GM18508 (cell line): ENCODE results near the gene SUSD3.

Experiments
- ATAC-seq: cut with Tn5 transposase; IDR thresholded peaks from one replicate; pipeline ENCODE4 v1.9.1; 2021; ENCODE audit warnings: moderate number of reproducible peaks; ENCODE audit not compliant: insufficient read depth, unreplicated experiment

SUSD3 gene

GRCh38 chr9:93028448-93029006, 30.0 kb upstream of the SUSD3 start:
- no peak for ATAC-seq

DNA sequence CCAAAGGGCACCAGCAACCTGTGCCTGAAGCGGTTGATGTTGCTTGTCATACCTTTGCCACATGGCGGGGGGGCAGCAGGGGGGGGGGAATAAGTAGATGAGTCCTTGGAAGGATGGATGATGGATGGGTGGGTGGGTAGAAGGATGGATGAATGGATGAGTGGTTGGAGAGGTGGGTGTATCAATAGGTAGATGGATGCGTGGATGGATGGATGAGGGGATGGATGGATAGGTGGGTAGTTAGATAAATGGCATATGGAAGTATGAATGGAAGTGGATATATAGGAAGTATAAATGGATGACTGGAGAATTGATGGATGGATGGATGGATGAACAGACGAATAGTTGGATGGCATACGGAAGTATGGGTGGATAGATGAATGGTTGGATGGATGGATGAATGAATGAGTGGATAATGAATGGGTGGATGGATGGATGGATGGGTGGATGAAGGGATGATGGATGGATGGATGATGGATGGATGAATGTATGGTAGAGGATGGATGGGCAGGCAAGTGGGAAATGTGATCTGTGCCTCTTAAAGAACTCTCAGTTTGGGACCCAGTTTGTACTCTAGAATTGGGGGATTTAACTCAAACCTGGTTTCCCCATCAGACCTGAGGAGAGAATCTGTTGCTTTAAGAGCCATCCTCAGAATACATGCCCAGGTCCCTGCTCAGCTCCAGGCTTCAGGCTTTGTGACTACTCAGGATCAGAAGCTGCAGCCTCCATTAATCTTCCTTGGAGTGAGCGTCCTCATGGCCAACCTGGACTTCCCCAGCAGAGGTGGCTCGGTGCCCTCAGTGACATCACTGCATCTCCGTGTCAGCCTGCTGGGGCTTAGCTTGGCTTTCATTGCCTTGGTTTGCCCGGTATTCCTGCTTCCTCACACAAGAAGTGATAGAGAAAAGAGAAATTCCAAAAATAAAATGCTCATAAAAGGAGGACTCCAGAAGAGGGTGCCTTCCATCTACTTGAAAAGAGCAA, 27.6 kb upstream of the SUSD3 start:
- ATAC-seq = no peak

GRCh38 chr9:93031629-93032430, 26.7 kb upstream of the SUSD3 start:
- no peak for ATAC-seq

- ATAC-seq = no peak
These were observed 26.0 kb upstream of the SUSD3 start for GRCh38 chr9:93032545-93032944.

- ATAC-seq = no peak
These were observed 25.0 kb upstream of the SUSD3 start for GRCh38 chr9:93033531-93033930.

GRCh38 chr9:93035106-93035660, 23.3 kb upstream of the SUSD3 start:
- ATAC-seq = no peak

DNA sequence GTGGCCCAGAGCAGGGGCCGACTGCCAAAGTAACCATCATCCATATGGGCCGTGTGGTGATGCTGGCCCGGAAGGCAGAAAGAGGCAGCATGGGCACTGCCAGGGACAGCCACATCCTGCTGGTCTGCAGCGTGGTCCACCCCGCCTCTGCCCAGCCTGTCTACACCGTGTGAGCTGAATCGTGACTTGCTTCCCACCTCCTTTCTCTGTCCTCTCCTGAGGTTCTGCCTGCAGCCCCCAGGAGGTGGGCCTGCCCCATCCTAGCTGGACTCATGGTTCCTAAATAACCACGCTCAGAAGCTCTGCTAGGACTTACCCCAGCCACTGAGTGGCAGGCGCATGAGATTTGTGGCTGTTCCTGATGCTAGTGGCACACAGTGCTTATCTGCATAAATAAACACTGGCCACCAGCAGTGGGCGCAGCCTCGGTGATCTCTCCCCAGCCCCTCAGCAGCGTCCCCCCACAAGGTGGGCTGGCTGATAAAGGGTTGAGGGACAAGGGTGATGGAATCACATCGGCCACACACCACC, 22.6 kb upstream of the SUSD3 start:
- no peak for ATAC-seq

DNA sequence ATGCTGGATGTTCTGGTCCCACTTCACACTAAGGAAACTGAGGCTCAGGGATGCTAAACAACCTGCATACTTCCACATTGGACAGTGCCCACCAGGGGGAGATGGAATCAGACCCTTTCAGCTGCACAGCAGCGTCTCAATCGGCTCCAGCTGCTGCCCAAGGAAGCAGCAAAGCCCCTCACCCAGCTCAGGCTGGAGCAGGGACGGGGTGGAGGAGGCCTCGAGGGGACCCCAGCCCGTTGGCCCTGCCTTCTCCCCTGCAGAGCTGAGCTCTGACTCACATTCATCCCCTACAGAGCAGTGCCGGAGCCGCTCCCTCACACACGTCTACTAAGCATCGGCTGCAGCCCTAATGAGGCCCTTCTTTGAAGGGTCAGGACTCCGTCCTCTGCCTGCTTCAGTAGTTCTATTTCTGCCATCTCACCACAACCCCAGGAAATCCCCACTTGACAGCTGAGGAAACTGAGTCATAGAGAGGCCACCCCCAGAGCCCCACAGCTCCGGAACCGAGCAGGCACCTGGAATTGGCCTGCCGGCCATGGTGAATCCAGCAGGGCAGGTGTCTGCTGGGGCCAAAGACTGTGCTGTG, 21.5 kb upstream of the SUSD3 start:
- ATAC-seq = no peak

- no peak for ATAC-seq
These were observed 21.0 kb upstream of the SUSD3 start for GRCh38 chr9:93037476-93037971.

GRCh38 chr9:93038918-93039317, 19.6 kb upstream of the SUSD3 start:
- no peak for ATAC-seq

DNA sequence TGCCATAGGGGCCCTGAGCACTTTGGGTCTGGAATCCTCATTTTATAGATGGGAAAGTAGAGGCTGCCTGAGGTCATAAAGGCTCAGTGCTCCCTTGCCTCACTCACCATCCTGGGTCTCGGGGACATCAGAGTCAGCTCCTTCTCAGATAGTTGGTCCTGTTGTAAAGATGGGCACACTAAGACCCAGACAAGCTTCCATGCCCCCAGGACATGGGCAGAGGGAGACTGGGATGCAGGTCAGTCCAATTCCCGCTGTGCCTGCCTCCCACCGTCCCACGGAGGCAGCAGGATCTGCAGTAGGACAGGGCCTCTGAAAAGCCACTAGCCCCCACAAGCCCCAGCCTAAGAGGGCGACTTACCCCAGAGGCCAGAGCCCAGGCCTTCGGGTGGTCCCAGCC, 19.0 kb upstream of the SUSD3 start:
- no peak for ATAC-seq

DNA sequence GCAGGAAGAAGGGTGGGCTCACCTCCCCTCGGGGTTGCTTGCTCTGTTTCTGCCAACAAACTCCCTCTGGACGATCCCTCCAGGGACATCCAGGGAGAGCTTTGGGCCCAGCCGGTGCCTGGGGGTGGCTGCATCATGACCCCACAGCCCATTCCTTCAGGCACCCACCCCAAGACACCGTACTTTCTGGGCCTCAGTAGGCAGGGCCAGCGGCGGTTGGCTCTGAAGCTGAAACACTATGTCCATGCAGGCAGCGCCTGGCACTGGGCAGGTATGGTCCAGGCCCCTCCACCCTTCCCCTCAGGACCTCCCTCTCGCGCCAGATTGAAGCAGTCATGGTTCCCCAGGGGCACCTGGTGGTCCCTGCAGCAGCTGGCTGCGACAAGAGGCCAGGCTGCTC, 18.5 kb upstream of the SUSD3 start:
- no peak for ATAC-seq

GRCh38 chr9:93040409-93040808, 18.1 kb upstream of the SUSD3 start:
- ATAC-seq = no peak

- no peak for ATAC-seq
These were observed 17.2 kb upstream of the SUSD3 start for GRCh38 chr9:93041108-93041802.

GRCh38 chr9:93043122-93043521, 15.4 kb upstream of the SUSD3 start:
- ATAC-seq = no peak

GRCh38 chr9:93045521-93045920, 13.0 kb upstream of the SUSD3 start:
- ATAC-seq = no peak

- no peak for ATAC-seq
These were observed 9.7 kb upstream of the SUSD3 start for GRCh38 chr9:93048566-93049448.

- no peak for ATAC-seq
These were observed 9.0 kb upstream of the SUSD3 start for GRCh38 chr9:93049491-93049890.
